ELF-1 (cell line): Measurements from ENCODE around the gene CCDC120.

ENCODE experiments used
- DNase-seq: peaks from one replicate; pipeline ENCODE4 v3.0.0-alpha.2; 2016; ENCODE audit warnings: low read depth, low spot score

Gene CCDC120

DNA sequence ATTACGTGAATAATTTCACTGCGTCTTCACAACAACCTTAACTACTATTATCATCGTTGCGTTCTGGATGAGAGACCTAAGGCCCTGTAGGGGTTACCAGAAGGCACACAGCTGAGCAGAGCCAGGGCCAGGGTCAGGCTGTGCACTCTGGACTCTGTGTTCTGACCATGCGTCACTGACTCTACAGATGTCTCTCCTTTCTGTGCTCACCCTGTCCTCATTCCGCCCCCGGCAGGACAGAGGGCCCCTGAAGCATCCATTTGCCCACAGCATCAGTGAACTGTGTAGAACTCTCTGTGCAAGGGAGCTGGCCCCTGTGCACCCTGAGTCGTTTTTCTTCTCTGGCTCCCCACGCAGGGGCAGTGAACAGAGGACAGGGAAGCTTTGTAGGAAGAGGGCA, 43.4 kb downstream of the CCDC120 start:
- DNase-seq: no peak

DNA sequence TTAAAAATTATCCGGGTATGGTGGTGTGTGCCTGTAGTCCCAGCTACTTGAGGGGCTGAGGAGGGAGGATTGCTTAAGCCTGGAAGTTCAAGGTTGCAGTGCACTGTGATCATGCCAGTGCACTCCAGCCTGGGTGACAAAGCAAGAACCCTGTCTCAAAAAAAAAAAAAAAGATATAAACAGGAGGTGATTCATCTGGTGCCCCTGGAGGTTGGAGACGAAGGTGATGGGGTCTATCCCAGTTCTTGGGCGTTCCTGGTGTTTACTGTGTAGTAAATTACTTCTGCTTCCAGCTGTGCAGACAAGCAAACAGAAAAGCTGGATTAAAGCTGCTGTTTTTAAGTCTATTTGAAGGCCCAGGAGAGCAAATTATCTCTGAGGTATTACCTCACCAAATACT, 44.8 kb downstream of the CCDC120 start:
- no peak for DNase-seq

DNA sequence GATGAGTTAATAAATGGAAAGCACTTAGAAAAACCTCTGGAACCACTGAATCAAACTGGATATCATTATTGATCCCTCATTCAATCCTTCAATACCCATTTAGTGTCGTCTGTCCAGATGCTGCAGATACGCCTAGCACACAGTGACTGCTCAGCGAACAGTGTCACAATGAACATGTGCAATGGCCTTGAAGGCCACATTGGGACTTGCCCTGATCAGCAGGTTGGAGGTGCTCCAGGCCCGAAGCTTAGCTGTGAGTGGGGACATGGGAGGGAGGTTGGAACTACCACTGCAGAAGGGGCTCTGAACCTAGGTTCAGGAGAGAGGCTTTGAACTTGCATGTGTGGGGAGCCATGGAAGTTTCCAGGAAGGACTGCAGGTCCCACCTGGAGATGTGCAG, 47.5 kb downstream of the CCDC120 start:
- no peak for DNase-seq

- DNase-seq: peak; percentile 68
Measured at GRCh38 chrX:49106930-49107329, 48.1 kb downstream of the CCDC120 start.

DNA sequence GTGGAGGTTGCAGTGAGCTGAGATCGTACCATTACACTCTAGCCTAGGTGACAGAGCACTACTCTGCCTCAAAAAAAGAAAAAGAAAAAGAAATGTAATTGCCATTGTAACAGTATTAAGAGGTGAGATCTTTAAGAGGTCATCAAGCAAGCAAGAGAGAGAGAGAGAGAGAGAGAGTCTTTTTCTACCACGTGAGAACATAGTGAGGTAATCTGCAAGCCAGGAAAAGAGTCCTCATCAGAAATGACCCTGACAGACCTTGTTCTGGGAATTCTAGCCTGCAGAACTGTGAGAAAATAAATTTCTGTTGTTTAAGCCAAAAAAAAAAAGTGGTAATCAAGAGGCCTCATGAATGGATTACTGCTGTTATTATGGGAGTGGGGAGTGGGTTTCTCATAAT, 49.8 kb downstream of the CCDC120 start:
- no peak for DNase-seq

- no peak for DNase-seq
Measured at GRCh38 chrX:49110417-49110816, 51.6 kb downstream of the CCDC120 start.

DNA sequence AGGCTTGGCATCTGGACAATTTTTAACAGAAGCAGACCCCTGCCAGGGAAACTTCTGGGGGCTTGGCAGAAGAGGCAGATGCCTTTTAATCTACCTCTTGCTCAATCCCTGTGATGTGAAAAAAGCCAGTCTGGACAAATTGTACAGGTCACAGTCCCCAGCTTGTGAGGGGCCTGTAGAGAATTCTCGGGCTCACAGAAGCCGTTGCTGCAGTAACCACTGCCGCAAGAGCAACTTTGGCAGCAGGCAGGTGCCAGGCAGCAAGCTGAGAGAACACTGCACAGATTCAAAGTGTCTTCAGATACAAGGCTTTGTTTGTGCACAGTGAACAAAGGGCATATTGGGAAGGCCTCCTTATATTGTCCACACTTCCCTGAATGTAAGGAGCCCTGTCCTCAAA, 53.0 kb downstream of the CCDC120 start:
- no peak for DNase-seq

- no peak for DNase-seq
Measured at GRCh38 chrX:49116076-49116475, 57.3 kb downstream of the CCDC120 start.

- no peak for DNase-seq
Measured at GRCh38 chrX:49116716-49117115, 57.9 kb downstream of the CCDC120 start.

- DNase-seq: no peak
Measured at GRCh38 chrX:49117581-49117980, 58.8 kb downstream of the CCDC120 start.
